Mucosa of descending colon (tissue), 3 donors: ENCODE data around the gene CCDC6. TPM values are rescaled to one million over a fixed set of nuclear protein-coding genes. Genes with fewer than 3 reads are reported as not detected.

Source experiments
- ATAC-seq: fragments of 200-7000 bp; cut with Tn5 transposase; one replicate; pipeline ENCODE4 v1.9.1; 2020; ENCODE audit warnings: mild to moderate bottlenecking, moderate library complexity
- DNase-seq, 3 donors: peaks; one replicate each; pipeline ENCODE4 v3.0.0-alpha.2; 2020
- H3K36me3 ChIP-seq: fragments of 200-600 bp; one replicate; pipeline ENCODE4 v1.8.0; 2021; ENCODE audit warnings: low read depth, mild to moderate bottlenecking
- H3K4me1 ChIP-seq: fragments of 200-600 bp; one replicate; pipeline ENCODE4 v1.8.0; 2021; ENCODE audit warnings: low read depth, mild to moderate bottlenecking
- H3K4me3 ChIP-seq: fragments of 200-600 bp; one replicate; pipeline ENCODE4 v1.8.0; 2021; ENCODE audit warnings: mild to moderate bottlenecking
- H3K9me3 ChIP-seq: fragments of 200-600 bp; one replicate; pipeline ENCODE4 v1.8.0; 2021; ENCODE audit warnings: mild to moderate bottlenecking
- CTCF ChIP-seq: fragments of 200-600 bp; IDR thresholded peaks from one replicate; pipeline ENCODE4 v1.8.0; 2022; ENCODE audit warnings: antibody characterized with exemption, mild to moderate bottlenecking
- intact Hi-C, 2 donors: fragments of 100-400 bp; cut with DNase I in 1 of 2; cut with micrococcal nuclease in 1 of 2; formaldehyde crosslinking; loops; one replicate each; pipeline versions ENCODE4 v1.11.0 to v1.11.1; 2022; cut with DNase I, micrococcal nuclease
- total RNA-seq, 3 donors: library from RNA; stranded (reverse); fragmentation: NEBNext Ultra II Directional in 2 of 3; extraction: Animal tissue kit (Norgen Biotek cat#: 25700) in 2 of 3; gene quantifications; one replicate each; pipeline versions ENCODE4 v1.2.1 to v1.2.4, GENCODE V29; 2021 to 2023
- donor health status: DM: no; HTN: no; CAD: no; lungs with moderate emphysema.
- donor health status: DM: no; HTN: no; CAD: no.
- donor health status: DM: no; HTN: yes; CAD: no.

CCDC6 gene
- total RNA-seq, 3 donors from 2014 or later, result 54.5 to 73.1 (median 62.7) TPM

- H3K36me3 ChIP-seq, result no peaks in the 10 kb centered on the region
- no peak for DNase-seq
- intact Hi-C loops, result no loop called here
- no peak for ATAC-seq
- no peaks in the 10 kb centered on the region for H3K9me3 ChIP-seq
- TF ChIP-seq CTCF, result no peak
- peaks cover 5% of the 10 kb centered on the region for H3K4me1 ChIP-seq
- H3K4me3 ChIP-seq, result no peak overlapping the region
These were observed 135.7 kb downstream of the CCDC6 start for GRCh38 chr10:59770689-59771088.

GRCh38 chr10:59762505-59762904 is 143.9 kb downstream of the CCDC6 start:
- DNase-seq (no peak), ATAC-seq (no peak)
- Histone ChIP-seq H3K4me1 (no peaks in the 10 kb centered on the region), H3K9me3 (no peaks in the 10 kb centered on the region), H3K4me3 (no peak overlapping the region), H3K36me3 (no peaks in the 10 kb centered on the region)
- intact Hi-C loops, result no loop called here
- no peak for TF ChIP-seq CTCF

GRCh38 chr10:59757966-59758365 is 148.4 kb downstream of the CCDC6 start:
- Histone ChIP-seq H3K36me3 (no peaks in the 10 kb centered on the region), H3K9me3 (no peaks in the 10 kb centered on the region), H3K4me1 (no peaks in the 10 kb centered on the region), H3K4me3 (no peak overlapping the region)
- ATAC-seq (no peak), DNase-seq (no peak)
- intact Hi-C loops, result no loop called here
- TF ChIP-seq CTCF, result no peak

GRCh38 chr10:59754951-59755350 is 151.4 kb downstream of the CCDC6 start:
- intact Hi-C loops, result no loop called here
- Histone ChIP-seq H3K4me3 (no peak overlapping the region), H3K4me1 (no peaks in the 10 kb centered on the region), H3K9me3 (no peaks in the 10 kb centered on the region), H3K36me3 (no peaks in the 10 kb centered on the region)
- no peak for ATAC-seq
- no peak for DNase-seq
- TF ChIP-seq CTCF, result no peak

- DNase-seq, result no peak
- ATAC-seq, result no peak
- Histone ChIP-seq H3K36me3 (no peaks in the 10 kb centered on the region), H3K4me1 (no peaks in the 10 kb centered on the region), H3K4me3 (no peak within 1 kb of the TSS), H3K9me3 (no peaks in the 10 kb centered on the region)
- intact Hi-C loops, result no loop called here
- TF ChIP-seq CTCF, result no peak
These were observed 153.1 kb downstream of the CCDC6 start, which contains the start of gene MRLN for GRCh38 chr10:59753267-59753666. Gene MRLN (minus strand): TSS chr10:59753455.

- no peak for ATAC-seq
- H3K9me3 ChIP-seq, result no peaks in the 10 kb centered on the region
- no peak overlapping the region for H3K4me3 ChIP-seq
- no peak for DNase-seq
- no peak for TF ChIP-seq CTCF
- H3K4me1 ChIP-seq, result no peaks in the 10 kb centered on the region
- intact Hi-C loops, result no loop called here
- H3K36me3 ChIP-seq, result no peaks in the 10 kb centered on the region
These were observed 153.9 kb downstream of the CCDC6 start for GRCh38 chr10:59752278-59752940.
